Breast epithelium (tissue), 3 donors: ENCODE measurements around the gene CCDC86.

Experiments
- CTCF ChIP-seq, 3 donors: fragments of 450-650 bp; IDR thresholded peaks; one replicate each; pipeline ENCODE4 v1.5.1; 2016 to 2017; ENCODE audit warnings: antibody characterized with exemption in 3 of 3, mild to moderate bottlenecking in 3 of 3, moderate library complexity in 3 of 3
- POLR2A ChIP-seq: fragments of 450-650 bp; IDR thresholded peaks from one replicate; pipeline ENCODE4 v1.6.1; 2016; ENCODE audit warnings: antibody characterized with exemption, mild to moderate bottlenecking, moderate library complexity
- POLR2AphosphoS5 ChIP-seq, 3 donors: sonication (generic); formaldehyde crosslinking; IDR thresholded peaks; one replicate each; pipeline ENCODE4 v1.6.1; 2017; ENCODE audit warnings: antibody characterized with exemption in 3 of 3

- TF ChIP-seq POLR2A (no peak), CTCF (IDR thresholded peaks at IDR 0.05) (no peak), POLR2AphosphoS5 (IDR thresholded peaks at IDR 0.05) (no peak)
Observed at GRCh38 chr11:60831501-60832079, 10.3 kb upstream of the CCDC86 start.
